Measurements from ENCODE around the gene FBXL19. TPM values are rescaled to one million over a fixed set of nuclear protein-coding genes. Genes with fewer than 3 reads are reported as not detected.

Gene FBXL19
- total and polyA plus RNA-seq, 9 of the 15 experiments (the other 6 are each of a cell fraction or from before 2014, with no cell fraction given): 0.13 to 48.0 (median 13.5) TPM; not detected in 1

GRCh38 chr16:30922420-30922959, 882 bp upstream of the FBXL19 start (continued):
- TF ChIP-seq XRCC3 (IDR thresholded peaks at IDR 0.05): no peak
- peak; percentile 47 for TF ChIP-seq ZFP36 (IDR thresholded peaks at IDR 0.05; ENCODE audit: low read depth, low read length, partially characterized antibody)
- peak; percentile 69 to 80; a peak in 3 of 4 replicates for TF ChIP-seq TBL1XR1 (IDR thresholded peaks at IDR 0.05; ENCODE audit: low read length in 2 of 2)
- no peak for TF ChIP-seq ZNF408 (CRISPR knock-in tag; IDR thresholded peaks at IDR 0.05; ENCODE audit: low read depth)
- TF ChIP-seq NRF1 (conservative IDR thresholded peaks at IDR 0.05 in 1 of 2, IDR thresholded peaks at IDR 0.05 in 1 of 2): peak; percentile 72 to 76
- TF ChIP-seq CUX1 (CRISPR knock-in tag; IDR thresholded peaks at IDR 0.05): no peak
- no peak for TF ChIP-seq ARID1B (IDR thresholded peaks at IDR 0.05)
- TF ChIP-seq BCOR (IDR thresholded peaks at IDR 0.05): no peak
- TF ChIP-seq ZNF280B (CRISPR knock-in tag; IDR thresholded peaks at IDR 0.05): no peak
- TF ChIP-seq ZC3H11A (IDR thresholded peaks at IDR 0.05; ENCODE audit: low read depth, low read length): no peak
- TF ChIP-seq GTF2E2 (tag; IDR thresholded peaks at IDR 0.05): no peak; the same call in 1 of the 2 replicates
- TF ChIP-seq FOXJ2 (tag; IDR thresholded peaks at IDR 0.05): peak; percentile 93
- no peak for TF ChIP-seq BMI1 (IDR thresholded peaks at IDR 0.05; ENCODE audit: low read length)
- peak; percentile 80; the same call in 1 of the 2 replicates for TF ChIP-seq BACH1 (tag; IDR thresholded peaks at IDR 0.05)
- TF ChIP-seq POLR2B (IDR thresholded peaks at IDR 0.05; ENCODE audit: low read depth, partially characterized antibody): no peak
- TF ChIP-seq MAZ (CRISPR knock-in tag; conservative IDR thresholded peaks at IDR 0.05 in 1 of 2, IDR thresholded peaks at IDR 0.05 in 1 of 2): peak in 1 of 2 experiments; percentile 9; a peak in 2 of 4 replicates
- no peak for TF ChIP-seq ZNF609 (CRISPR knock-in tag; IDR thresholded peaks at IDR 0.05; ENCODE audit: borderline replicate concordance)

All from K562 (cell line).